Subcutaneous adipose tissue (tissue), 4 donors: ENCODE data around the gene ACCS. TPM values are rescaled to one million over a fixed set of nuclear protein-coding genes. Genes with fewer than 3 reads are reported as not detected.

Experiments
- CTCF ChIP-seq: fragments of 450-650 bp; IDR thresholded peaks from one replicate; pipeline ENCODE4 v1.5.1; 2016; ENCODE audit warnings: low read depth, mild to moderate bottlenecking, control low read depth, antibody characterized with exemption, moderate library complexity
- total RNA-seq, 4 donors: library from RNA; depleted of rRNA; stranded (reverse); fragments of >200 nt; gene quantifications; one replicate each; pipeline ENCODE4 v1.1.0, GENCODE V29; 2016

ACCS gene
- total RNA-seq, 4 donors from 2014 or later, result 17.8 to 42.5 (median 33.0) TPM

- TF ChIP-seq CTCF, result no peak
Observed at GRCh38 chr11:44028401-44028800, 37.7 kb upstream of the ACCS start.

- TF ChIP-seq CTCF, result no peak
Observed at GRCh38 chr11:44028816-44029506, 37.1 kb upstream of the ACCS start.

DNA sequence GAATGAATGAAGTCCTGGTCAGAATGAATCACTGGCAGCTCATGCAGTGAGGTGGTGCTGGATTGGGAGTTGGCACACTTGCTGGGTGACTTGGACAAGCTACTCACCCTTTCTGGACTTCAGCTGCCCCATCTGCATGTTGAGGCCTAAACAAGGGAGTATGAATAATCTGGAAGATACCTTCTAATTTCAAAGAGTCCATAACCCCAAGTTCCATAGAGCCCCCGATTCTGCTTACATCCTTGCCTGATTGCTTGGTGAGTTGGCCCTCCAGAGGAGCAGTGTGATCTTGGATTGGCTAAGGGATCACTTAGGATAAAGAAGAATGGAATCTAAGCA is 36.6 kb upstream of the ACCS start:
- no peak for TF ChIP-seq CTCF

DNA sequence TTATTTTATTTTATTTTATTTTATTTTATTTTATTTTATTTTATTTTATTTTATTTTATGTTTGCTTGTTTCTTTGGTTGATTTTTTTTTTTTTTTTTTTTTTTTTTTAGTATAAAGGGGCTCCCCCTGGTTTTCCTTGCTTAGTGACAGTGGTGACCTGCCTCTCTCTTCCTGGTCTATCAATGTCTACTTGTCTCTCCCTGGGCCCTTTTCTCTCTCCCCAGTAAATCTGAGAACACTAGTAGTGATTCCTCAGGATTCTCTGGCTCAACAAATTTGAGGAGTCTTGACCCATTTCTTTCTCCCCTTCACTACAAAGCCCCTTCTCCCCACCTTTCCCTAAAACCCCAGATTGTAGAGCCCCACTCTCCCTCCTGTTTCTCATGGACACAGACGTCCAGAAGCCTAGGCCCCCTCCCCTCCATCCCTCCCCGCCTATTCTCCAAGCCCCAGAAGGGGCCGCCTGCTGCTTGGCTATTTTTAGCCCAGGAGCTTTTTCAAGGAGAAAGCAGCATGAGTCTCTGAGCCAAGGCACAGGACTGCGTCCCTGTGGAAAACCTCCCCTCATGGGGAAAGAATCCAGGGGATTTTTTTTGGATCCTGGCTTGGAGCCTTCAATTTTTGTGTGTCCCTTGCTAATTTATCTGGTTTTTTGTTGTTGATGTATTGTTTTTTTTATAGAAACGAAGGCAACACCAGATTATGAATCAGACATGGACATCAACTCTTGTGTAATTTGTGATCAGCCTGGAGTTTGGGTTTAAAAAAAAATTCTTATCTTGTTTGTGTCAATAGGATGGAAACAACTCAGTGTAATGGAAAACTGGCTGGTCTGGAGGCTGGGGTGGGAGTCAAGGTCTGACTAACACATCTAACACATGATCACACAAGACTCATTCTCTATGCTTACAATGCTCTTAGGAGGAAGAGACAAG is 35.8 kb upstream of the ACCS start:
- no peak for TF ChIP-seq CTCF

DNA sequence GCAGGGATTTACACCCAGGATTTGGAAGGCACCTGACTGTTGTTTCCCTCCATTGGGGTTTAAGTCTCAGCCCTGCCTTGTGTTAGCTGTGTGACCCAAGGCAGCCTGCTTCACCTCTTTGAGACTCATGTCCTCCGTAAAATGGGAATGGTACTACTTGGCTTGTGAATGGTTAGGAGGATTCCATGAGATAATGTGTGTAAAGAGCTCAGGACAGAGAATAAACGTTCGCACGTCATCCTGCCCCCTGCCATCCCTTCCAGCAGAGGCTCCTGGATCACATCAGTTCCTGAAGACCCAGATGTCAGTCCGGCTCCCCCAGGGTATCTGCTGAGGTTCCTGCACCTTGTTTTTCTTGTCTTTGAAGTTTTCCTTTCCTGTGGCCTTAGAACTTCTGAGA is 35.1 kb upstream of the ACCS start:
- TF ChIP-seq CTCF, result no peak

GRCh38 chr11:44031549-44031948 is 34.5 kb upstream of the ACCS start:
- no peak for TF ChIP-seq CTCF

GRCh38 chr11:44032299-44033085 is 33.6 kb upstream of the ACCS start:
- TF ChIP-seq CTCF, result no peak
